NCI-H524 treated with DMSO at 0.1 percent for 48 hours (cell line): Measurements from ENCODE around the gene ZNFX1.

Source experiments
- DNase-seq: peaks from one replicate; lab custom pipeline; 2025; lab: John Stamatoyannopoulos, UW

Gene ZNFX1

GRCh38 chr20:49292010-49292409 is 14.2 kb upstream of the ZNFX1 start:
- DNase-seq: no peak

GRCh38 chr20:49291200-49291599 is 13.3 kb upstream of the ZNFX1 start:
- DNase-seq: no peak

GRCh38 chr20:49290608-49291191 is 12.8 kb upstream of the ZNFX1 start:
- DNase-seq: no peak

- DNase-seq: no peak
Measured at GRCh38 chr20:49288784-49289696, 11.2 kb upstream of the ZNFX1 start.

GRCh38 chr20:49288250-49288751 is 10.4 kb upstream of the ZNFX1 start:
- DNase-seq: no peak

GRCh38 chr20:49287555-49288249 is 9.8 kb upstream of the ZNFX1 start:
- no peak for DNase-seq

- no peak for DNase-seq
Measured at GRCh38 chr20:49286689-49287551, 9.1 kb upstream of the ZNFX1 start.

GRCh38 chr20:49285813-49286494 is 8.1 kb upstream of the ZNFX1 start:
- DNase-seq: no peak

- no peak for DNase-seq
Measured at GRCh38 chr20:49285233-49285668, 7.4 kb upstream of the ZNFX1 start.

GRCh38 chr20:49284818-49285217 is 7.0 kb upstream of the ZNFX1 start:
- DNase-seq: no peak

- no peak for DNase-seq
Measured at GRCh38 chr20:49283703-49284625, 6.1 kb upstream of the ZNFX1 start.

- DNase-seq: no peak
Measured at GRCh38 chr20:49283176-49283702, 5.4 kb upstream of the ZNFX1 start.

- DNase-seq: no peak
Measured at GRCh38 chr20:49282584-49283171, 4.8 kb upstream of the ZNFX1 start.

- no peak for DNase-seq
Measured at GRCh38 chr20:49281913-49282467, 4.1 kb upstream of the ZNFX1 start.

- no peak for DNase-seq
Measured at GRCh38 chr20:49281059-49281912, 3.4 kb upstream of the ZNFX1 start.

GRCh38 chr20:49280463-49281058 is 2.7 kb upstream of the ZNFX1 start:
- DNase-seq: no peak

GRCh38 chr20:49279677-49280462 is 2.0 kb upstream of the ZNFX1 start:
- no peak for DNase-seq
